ENCODE results near the gene CCDC91. TPM values are rescaled to one million over a fixed set of nuclear protein-coding genes. Genes with fewer than 3 reads are reported as not detected.

CCDC91 gene
- polyA plus RNA-seq, 1 donor (not counting 4 experiments of a cell fraction or from before 2014, with no cell fraction given), result 26.5 TPM

DNA sequence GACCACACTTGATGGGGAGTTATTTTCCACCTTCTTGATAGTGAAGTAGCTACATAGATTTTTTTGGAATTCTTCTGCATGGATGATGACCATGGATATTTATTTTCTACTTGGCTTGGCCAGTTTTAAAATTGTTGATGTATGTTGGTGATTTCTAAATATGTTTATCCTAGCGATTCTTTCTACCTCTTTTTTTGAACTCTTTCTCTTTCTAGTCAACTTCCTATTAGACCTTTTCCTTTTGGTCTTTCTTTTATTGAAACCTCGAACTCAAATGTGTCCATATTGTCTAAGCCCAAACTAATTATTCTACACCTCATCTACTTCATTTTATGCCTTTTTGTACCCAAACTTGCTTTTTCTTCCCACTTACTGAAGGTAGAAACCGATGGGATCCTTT, 37.0 kb downstream of the CCDC91 start:
- no peaks in the 10 kb centered on the region for H4K20me1 ChIP-seq (ENCODE audit: control insufficient read depth, extremely low read depth, insufficient read depth, low read length)
- DNase-seq (ENCODE audit: low read depth, low spot score) (no peak), FAIRE-seq (no peak)
- dilution Hi-C loops (cut with MboI; ENCODE audit: extremely low pct_ligation_motif_present, low sequenced_read_pairs), result no loop called here
- H3K4me3 ChIP-seq (ENCODE audit: control insufficient read depth in 2 of 3, extremely low read depth in 1 of 3, insufficient read depth in 2 of 3, low read depth in 1 of 3, low read length in 3 of 3), result no peak overlapping the region
- no peaks in the 10 kb centered on the region for H3K27me3 ChIP-seq (ENCODE audit: control insufficient read depth, extremely low read depth, insufficient read depth, low read length)
- peaks cover 0 to 2% of the 10 kb centered on the region in 2 experiments for H3K36me3 ChIP-seq (ENCODE audit: control insufficient read depth in 2 of 2, extremely low read depth in 1 of 2, insufficient read depth in 2 of 2, low read length in 2 of 2)
- H3K4me1 ChIP-seq (ENCODE audit: control insufficient read depth, extremely low read depth, insufficient read depth, low read length), result peaks cover 4% of the 10 kb centered on the region
- H3K27ac ChIP-seq (ENCODE audit: control insufficient read depth, insufficient read depth, low read length), result no peak overlapping the region
- no peaks in the 10 kb centered on the region for H3K9me1 ChIP-seq (ENCODE audit: control insufficient read depth, extremely low read depth, insufficient read depth, low read length)
- no peak overlapping the region for H3K9ac ChIP-seq (ENCODE audit: control insufficient read depth, extremely low read depth, insufficient read depth, low read length)
- H3K4me2 ChIP-seq (ENCODE audit: control insufficient read depth, extremely low read depth, insufficient read depth, low read depth, low read length), result no peak overlapping the region
- TF ChIP-seq EZH2 (IDR thresholded peaks at IDR 0.05; ENCODE audit: low read length), result no peak
- TF ChIP-seq, protein P1, sequence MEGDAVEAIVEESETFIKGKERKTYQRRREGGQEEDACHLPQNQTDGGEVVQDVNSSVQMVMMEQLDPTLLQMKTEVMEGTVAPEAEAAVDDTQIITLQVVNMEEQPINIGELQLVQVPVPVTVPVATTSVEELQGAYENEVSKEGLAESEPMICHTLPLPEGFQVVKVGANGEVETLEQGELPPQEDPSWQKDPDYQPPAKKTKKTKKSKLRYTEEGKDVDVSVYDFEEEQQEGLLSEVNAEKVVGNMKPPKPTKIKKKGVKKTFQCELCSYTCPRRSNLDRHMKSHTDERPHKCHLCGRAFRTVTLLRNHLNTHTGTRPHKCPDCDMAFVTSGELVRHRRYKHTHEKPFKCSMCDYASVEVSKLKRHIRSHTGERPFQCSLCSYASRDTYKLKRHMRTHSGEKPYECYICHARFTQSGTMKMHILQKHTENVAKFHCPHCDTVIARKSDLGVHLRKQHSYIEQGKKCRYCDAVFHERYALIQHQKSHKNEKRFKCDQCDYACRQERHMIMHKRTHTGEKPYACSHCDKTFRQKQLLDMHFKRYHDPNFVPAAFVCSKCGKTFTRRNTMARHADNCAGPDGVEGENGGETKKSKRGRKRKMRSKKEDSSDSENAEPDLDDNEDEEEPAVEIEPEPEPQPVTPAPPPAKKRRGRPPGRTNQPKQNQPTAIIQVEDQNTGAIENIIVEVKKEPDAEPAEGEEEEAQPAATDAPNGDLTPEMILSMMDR (optimal IDR thresholded peaks at IDR 0.05 in 1 of 3, IDR thresholded peaks at IDR 0.05 in 1 of 3, conservative IDR thresholded peaks at IDR 0.05 in 1 of 3; ENCODE audit: extremely low read depth in 1 of 3, insufficient read depth in 2 of 3, low read length in 3 of 3), result no peak
- no peak overlapping the region for H2AFZ ChIP-seq (ENCODE audit: control insufficient read depth, low read length)
- H3K79me2 ChIP-seq (ENCODE audit: control insufficient read depth, insufficient read depth, low read length), result peaks cover 2% of the 10 kb centered on the region
- H3K9me3 ChIP-seq (ENCODE audit: control insufficient read depth, low read depth, low read length), result no peaks in the 10 kb centered on the region

GRCh38 chr12:28231248-28231647, 41.0 kb downstream of the CCDC91 start:
- TF ChIP-seq, protein P1 (optimal IDR thresholded peaks at IDR 0.05 in 1 of 3, IDR thresholded peaks at IDR 0.05 in 1 of 3, conservative IDR thresholded peaks at IDR 0.05 in 1 of 3; ENCODE audit: extremely low read depth in 1 of 3, insufficient read depth in 2 of 3, low read length in 3 of 3), result no peak
- TF ChIP-seq EZH2 (IDR thresholded peaks at IDR 0.05; ENCODE audit: low read length), result no peak
- no peak overlapping the region for H3K27ac ChIP-seq (ENCODE audit: control insufficient read depth, insufficient read depth, low read length)
- dilution Hi-C loops (cut with MboI; ENCODE audit: extremely low pct_ligation_motif_present, low sequenced_read_pairs), result no loop called here
- peaks cover 0 to 2% of the 10 kb centered on the region in 2 experiments for H3K36me3 ChIP-seq (ENCODE audit: control insufficient read depth in 2 of 2, extremely low read depth in 1 of 2, insufficient read depth in 2 of 2, low read length in 2 of 2)
- no peaks in the 10 kb centered on the region for H3K79me2 ChIP-seq (ENCODE audit: control insufficient read depth, insufficient read depth, low read length)
- H3K9me3 ChIP-seq (ENCODE audit: control insufficient read depth, low read depth, low read length), result no peaks in the 10 kb centered on the region
- H3K27me3 ChIP-seq (ENCODE audit: control insufficient read depth, extremely low read depth, insufficient read depth, low read length), result no peaks in the 10 kb centered on the region
- peaks cover 4% of the 10 kb centered on the region for H3K4me1 ChIP-seq (ENCODE audit: control insufficient read depth, extremely low read depth, insufficient read depth, low read length)
- DNase-seq (ENCODE audit: low read depth, low spot score) (no peak), FAIRE-seq (no peak)
- H3K9me1 ChIP-seq (ENCODE audit: control insufficient read depth, extremely low read depth, insufficient read depth, low read length), result no peaks in the 10 kb centered on the region
- no peak overlapping the region for H3K4me3 ChIP-seq (ENCODE audit: control insufficient read depth in 2 of 3, extremely low read depth in 1 of 3, insufficient read depth in 2 of 3, low read depth in 1 of 3, low read length in 3 of 3)
- H2AFZ ChIP-seq (ENCODE audit: control insufficient read depth, low read length), result no peak overlapping the region
- H3K4me2 ChIP-seq (ENCODE audit: control insufficient read depth, extremely low read depth, insufficient read depth, low read depth, low read length), result no peak overlapping the region
- H3K9ac ChIP-seq (ENCODE audit: control insufficient read depth, extremely low read depth, insufficient read depth, low read length), result no peak overlapping the region
- H4K20me1 ChIP-seq (ENCODE audit: control insufficient read depth, extremely low read depth, insufficient read depth, low read length), result no peaks in the 10 kb centered on the region
